GM10266 (cell line): Measurements from ENCODE around the gene RAP2A.
A peak's percentile ranks its signal among the peaks of the same experiment; 100 is the strongest.

Source experiments
- DNase-seq: peaks from one replicate; pipeline ENCODE4 v3.0.0; 2012; ENCODE audit errors: extremely low spot score
- TF ChIP-seq, protein P1 (sequence below): IDR thresholded peaks from 2 replicates; pipeline ENCODE4 v1.5.1; 2012; ENCODE audit warnings: mild to moderate bottlenecking, low read depth; ENCODE audit not compliant: control insufficient read depth, insufficient read depth; ENCODE audit errors: missing control alignments

RAP2A gene

GRCh38 chr13:97502706-97503105 lies 68.7 kb downstream of the RAP2A start:
- no peak for DNase-seq
- TF ChIP-seq, protein P1, sequence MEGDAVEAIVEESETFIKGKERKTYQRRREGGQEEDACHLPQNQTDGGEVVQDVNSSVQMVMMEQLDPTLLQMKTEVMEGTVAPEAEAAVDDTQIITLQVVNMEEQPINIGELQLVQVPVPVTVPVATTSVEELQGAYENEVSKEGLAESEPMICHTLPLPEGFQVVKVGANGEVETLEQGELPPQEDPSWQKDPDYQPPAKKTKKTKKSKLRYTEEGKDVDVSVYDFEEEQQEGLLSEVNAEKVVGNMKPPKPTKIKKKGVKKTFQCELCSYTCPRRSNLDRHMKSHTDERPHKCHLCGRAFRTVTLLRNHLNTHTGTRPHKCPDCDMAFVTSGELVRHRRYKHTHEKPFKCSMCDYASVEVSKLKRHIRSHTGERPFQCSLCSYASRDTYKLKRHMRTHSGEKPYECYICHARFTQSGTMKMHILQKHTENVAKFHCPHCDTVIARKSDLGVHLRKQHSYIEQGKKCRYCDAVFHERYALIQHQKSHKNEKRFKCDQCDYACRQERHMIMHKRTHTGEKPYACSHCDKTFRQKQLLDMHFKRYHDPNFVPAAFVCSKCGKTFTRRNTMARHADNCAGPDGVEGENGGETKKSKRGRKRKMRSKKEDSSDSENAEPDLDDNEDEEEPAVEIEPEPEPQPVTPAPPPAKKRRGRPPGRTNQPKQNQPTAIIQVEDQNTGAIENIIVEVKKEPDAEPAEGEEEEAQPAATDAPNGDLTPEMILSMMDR, result no peak

DNA sequence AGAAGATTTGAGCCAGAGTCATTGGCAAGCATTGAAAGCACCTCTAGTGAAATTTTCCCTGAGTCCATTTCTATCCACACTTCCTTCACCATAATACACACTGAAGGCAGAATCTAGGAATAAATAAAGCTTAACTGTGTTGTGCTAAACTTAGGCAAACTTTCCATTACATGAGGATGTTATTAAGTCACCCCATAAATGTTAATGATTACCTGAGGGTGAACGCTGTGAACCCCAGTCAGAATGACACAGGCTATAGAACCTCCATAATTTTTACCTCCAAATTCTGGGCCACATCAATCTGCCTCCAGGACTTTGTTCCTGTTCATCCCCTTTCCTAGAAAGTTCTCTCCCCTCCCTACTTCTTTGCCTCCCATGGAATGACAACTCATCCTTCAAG lies 71.0 kb downstream of the RAP2A start:
- no peak for DNase-seq
- TF ChIP-seq, protein P1, result no peak

DNA sequence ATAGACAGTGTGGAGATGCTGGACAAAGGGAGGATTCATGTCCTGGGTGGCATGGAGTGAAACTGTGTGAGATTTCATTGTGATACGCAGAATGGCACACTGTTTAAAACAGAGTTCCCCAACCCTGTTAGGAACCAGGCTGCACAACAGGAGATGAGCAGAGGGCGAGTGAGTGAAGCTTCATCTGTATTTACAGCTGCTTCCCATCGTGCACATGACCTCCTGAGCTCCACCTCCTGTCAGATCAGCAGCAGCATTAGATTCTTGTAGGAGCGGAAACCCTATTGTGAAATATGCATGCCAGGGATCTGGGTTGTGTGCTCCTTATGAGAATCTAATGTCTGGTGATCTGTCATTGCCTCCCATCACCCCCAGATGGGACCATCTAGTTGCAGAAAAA lies 72.5 kb downstream of the RAP2A start:
- no peak for DNase-seq
- TF ChIP-seq, protein P1, result no peak

DNA sequence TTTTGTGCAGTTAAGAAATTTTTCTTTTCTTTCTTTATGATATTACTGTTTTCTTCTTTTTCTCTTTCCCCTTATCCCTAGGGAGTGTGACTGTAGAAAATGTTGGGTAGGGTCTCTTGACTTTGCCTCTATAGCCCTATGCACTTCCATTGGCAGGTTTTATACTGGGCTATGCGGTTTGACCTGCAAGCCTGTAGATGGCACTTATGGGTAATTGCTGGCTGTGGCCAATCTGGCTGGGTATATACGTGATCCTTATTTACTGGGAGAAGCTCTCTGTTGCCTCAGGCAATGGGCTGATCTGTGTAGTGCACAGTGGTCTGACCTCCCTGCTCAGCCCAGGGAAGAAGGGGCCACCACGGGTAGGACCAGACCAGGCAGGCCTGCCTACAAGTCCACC lies 78.8 kb downstream of the RAP2A start:
- no peak for DNase-seq
- TF ChIP-seq, protein P1, result no peak

DNA sequence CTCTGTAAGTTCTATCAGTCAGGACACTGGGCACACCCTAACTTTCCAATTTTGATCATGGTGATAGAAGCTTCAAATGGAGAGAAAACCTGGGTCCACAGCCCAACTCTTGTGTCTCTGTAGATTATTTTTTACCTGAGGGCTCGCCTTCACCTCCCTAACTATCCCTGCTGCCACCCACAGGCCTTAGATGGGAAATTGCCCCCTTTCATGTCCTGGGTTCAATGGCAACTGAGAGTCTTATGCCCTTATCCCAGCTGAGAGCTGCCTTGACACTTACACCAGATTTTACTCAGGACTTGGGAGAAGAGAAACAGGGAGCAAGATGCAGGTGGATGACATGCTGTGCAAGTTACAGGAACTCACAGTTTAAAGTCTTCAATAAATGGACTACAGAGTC lies 81.7 kb downstream of the RAP2A start:
- DNase-seq, result no peak
- TF ChIP-seq, protein P1, result peak; percentile 2

DNA sequence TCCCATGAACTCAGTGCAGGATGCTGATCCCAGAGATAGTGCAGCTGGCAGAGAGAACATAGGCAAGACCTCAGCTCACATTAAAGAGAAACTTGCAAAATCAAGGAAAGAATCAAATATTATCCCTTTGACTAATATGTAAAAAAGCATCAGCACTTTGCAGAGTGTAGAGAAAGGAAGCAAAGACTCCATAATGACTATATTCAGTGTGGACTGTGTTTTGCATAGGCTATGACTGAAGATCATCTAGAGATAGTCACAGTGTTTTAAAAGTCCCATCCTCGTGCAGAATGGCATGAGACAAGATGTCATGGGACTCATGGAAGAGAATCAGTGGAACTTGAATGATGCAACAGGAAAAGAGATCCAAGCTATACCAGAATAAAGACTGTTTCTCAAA lies 84.0 kb downstream of the RAP2A start:
- no peak for DNase-seq
- TF ChIP-seq, protein P1, result no peak
